HG03103 (cell line): ENCODE measurements around the gene CRB1.
"Not testable (repeated sequence)": the region's sequence is repeated elsewhere in the genome, so short reads cannot be mapped to it uniquely, and the experiment has no call there.

Experiments
- ATAC-seq: cut with Tn5 transposase; IDR thresholded peaks from one replicate; pipeline ENCODE4 v1.9.1; 2021; ENCODE audit warnings: low read depth; ENCODE audit not compliant: unreplicated experiment

CRB1 gene

DNA sequence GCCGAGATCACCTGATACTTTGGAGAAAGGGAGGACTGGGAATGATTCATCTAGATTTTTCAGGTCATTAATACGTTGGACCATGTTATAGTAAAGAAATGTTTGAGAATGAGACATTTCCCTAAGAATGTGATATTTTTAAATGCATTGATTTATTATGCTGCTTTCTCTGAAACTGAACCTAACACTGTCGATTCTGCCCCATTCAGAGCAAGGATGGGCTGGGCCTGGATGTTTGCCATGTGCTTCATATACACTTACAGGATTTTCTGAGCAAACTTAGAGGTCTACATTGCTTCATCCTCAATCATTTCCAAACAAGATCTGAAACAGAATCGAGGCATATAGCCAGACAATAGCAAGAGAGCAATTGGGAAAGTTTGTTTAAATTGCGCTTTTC, 183.3 kb downstream of the CRB1 start:
- ATAC-seq = no peak

DNA sequence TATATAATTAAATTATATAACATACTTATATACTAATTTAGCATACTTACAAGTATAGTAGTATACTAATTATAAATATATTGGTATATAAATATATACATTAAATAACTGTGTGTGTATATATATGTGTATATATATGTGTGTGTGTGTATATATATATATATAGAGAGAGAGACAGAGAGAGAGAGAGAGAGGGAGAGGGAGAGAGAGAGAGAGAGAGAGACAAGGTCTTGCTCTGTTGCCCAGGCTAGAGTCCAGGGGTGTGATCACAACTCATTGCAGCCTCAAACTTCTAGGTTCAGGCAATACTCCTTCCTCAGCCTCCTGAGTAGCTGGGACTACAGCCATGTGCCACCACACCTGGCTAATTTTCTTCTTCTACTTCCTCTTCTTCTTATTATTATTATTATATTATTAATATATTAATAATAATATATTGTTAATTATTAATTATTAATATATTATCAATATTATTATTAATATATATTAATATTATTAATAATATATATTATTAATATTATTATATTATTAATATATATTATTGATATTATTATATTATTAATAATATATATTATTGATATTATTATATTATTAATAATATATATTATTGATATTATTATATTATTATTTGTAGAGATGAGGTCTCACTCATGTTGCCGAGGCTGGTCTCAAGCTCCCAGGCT, 185.5 kb downstream of the CRB1 start:
- ATAC-seq = no peak

DNA sequence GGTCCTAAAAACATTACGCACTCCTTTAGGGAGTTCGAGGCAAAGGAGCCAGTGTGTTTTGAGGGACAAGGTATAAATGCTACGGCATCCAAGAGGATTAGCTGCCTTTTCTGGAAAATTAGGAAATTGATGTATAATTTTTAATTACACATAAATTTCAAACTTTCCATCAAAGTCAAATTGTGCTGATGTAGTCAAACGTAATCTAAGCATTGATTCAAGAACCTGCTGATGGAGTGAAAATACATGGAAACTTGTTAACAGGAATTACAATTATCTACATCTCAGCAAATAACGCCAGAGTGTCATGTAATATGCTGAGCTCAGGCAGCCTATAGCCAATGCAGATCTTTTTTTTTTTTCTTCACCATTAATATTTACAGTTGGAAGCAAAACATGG, 194.5 kb downstream of the CRB1 start:
- ATAC-seq = no peak

DNA sequence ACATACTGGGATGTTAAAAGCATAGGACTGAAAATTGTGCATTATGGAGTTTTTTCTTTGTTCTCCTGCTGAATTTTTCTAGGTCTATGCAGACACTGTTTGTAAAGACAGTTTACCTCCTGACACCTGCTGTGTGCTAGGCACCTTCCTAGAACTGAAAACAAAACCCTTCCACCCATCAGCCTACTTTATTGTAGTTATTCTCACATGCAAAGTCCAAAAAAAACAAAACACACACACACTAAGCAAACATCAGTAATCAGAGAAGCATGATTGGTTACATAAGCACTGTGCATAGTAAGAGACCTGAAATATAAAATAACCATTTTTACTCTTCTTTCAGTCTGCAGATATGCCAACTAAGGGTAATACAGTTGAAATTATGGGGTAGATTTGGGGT, 195.1 kb downstream of the CRB1 start:
- ATAC-seq = no peak

DNA sequence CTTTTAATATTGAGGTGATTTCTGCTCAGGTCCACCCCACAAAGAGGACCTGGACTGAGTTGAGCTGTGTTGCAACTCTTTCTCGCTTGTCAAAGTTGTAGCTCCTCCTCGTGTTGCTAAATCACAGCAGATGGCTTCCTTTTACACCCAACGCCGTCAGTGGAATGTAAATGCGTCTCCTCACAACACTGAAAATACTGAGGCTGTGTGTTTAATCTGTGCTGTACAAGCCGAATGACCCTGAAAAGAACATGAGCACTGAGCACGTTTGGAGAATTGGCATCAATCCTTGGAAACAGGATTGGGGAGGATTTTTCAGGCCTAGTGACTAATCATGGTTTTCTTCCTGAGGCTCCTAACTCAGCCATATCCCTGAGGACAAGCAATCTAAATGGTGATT, 196.0 kb downstream of the CRB1 start:
- no peak for ATAC-seq

DNA sequence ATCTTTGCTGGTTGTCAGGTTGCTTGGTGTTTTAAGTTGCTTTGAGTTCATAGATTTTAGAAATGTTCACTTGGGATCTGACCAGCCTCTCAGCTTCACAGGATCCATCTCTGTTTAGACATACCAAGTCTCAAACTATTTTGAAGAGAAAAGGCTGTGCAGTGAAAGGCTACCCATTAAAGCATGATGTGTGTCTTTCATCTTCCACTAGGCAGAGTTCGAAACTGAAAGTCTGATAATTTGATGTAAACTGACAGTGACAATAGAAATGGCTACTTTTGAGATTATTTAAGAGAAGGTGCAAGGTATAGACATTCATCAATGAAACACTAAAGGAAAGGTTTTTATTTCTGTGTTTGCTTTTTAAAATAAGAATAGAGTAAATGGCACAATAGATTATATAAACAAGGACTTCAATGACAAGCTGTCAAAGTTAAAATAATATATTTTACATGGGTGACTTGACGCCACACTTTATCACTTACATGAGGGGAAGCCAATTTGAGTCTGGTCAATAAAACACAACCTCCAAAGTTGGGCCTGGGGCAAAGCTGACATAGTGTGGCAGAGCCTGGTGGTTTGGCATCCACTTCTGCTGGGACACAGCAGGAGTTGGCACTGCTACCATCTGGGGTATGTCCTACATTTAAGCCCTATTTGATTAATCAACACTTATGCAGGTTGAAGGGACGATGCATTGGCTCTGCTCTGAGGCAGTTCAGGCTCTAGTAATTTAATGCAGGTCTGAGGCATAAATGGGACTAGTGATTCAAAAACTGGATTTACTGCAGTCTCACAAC, 197.7 kb downstream of the CRB1 start:
- ATAC-seq = no peak

DNA sequence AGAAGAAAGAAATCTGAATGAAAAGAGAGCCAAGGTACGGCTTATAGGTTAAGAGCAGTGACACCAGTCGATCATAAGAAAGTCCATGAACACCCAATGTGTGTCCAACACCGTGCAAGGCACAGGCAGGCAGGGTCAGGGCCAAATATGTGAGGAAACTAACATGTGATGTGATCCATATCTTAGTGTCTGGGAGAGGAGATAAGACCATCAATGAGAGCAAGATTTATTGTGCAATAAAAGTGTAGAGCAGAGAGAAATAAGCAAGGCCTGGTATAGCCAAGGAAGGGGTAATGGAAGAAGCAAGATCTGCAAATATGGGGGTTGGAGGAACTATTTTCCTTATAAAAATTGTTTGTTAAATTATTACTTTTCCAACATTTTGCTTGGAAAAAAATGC, 198.8 kb downstream of the CRB1 start:
- ATAC-seq = no peak

DNA sequence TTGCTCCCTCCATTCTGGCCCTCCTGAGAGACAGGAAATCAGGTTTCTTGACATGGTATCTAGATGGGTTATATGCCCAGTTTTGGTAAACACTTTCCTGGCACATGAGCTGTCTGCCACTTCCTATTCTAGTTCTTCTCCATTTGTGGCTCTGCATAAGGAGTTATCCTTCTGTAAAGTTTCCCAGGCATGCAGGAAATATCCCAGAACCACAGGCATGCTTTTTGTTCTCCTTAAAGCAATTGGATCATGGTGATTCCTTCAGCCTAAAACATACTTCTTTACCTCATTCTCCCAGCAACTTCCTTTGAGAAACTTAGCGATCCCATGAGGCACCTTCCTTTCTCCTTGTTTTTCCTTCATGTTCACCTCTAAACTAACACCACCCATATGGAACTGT, 199.8 kb downstream of the CRB1 start:
- ATAC-seq = no peak

DNA sequence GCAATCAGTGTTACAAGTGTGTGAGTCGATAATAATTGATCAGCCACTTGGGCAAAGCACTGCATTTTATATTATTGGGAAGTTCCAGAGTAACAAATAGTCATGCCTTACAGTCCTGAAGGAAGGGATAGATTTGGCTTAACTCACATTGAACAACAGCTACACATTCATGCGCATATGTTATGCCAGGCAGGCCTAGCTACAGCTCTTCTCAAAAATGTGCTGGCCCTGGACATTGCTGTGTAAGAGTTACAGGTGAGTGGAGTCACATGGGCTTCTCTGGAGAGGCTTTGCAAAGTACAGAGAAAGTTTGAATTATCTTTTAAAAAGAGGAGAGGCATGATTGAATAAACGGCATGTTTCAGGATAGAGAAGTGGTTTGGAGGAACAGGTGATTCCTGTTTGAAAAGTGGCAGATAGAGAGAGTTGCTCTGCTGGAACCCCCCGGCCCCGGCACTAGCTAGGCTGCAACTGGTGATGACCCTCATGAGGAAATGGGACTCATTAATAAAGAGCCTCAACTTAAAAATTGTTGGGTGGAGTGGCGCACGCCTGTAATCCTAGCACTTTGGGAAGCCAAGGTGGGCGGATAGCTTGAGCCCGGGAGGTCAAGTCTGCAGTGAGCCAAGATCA, 200.6 kb downstream of the CRB1 start:
- ATAC-seq = no peak

DNA sequence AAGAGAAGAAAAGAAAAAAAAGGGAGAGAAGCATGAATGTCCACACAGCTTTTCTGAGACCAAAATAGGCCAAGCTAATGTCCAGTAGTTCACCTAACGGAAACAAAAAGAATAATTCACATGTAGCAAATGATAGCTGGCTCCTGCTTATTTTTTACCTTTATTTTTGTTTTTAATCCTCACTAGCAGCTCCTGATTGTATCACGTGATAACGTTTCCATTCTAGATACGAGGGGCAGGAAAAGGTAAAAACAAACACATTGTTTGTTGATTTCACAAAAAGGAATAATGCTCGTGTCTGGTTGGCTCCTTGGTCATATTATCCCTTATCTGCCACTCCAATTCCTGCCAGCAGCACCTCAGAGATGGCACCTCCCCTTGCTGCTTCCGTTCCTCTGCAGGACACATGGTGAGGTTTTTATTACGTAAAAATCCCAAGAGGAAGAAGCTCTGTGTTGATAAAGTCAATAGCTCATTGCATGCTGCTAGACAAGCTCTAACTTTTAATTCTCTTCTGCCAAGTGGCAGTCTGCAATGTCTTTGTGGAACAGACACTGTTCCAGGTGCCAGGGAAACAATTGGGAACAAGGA, 201.7 kb downstream of the CRB1 start:
- no peak for ATAC-seq

DNA sequence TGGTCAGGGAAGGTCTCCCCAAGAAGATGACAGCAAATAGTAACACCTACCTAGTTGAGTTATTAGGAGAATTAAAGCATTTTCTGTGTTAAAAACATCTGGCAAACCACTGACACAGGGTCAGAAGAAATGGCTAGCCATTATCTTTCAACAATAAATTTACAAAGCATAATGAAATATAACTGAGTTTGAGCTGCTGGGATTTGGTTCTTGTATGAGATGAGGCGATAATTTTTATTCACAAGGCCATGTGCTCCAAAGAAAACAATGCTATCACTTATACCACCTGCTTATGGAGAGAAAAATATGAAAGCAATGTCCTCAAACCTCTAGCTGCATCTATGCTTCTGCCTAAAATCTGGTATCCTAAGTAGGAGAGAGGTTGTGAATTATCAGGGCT, 202.3 kb downstream of the CRB1 start:
- ATAC-seq = no peak

DNA sequence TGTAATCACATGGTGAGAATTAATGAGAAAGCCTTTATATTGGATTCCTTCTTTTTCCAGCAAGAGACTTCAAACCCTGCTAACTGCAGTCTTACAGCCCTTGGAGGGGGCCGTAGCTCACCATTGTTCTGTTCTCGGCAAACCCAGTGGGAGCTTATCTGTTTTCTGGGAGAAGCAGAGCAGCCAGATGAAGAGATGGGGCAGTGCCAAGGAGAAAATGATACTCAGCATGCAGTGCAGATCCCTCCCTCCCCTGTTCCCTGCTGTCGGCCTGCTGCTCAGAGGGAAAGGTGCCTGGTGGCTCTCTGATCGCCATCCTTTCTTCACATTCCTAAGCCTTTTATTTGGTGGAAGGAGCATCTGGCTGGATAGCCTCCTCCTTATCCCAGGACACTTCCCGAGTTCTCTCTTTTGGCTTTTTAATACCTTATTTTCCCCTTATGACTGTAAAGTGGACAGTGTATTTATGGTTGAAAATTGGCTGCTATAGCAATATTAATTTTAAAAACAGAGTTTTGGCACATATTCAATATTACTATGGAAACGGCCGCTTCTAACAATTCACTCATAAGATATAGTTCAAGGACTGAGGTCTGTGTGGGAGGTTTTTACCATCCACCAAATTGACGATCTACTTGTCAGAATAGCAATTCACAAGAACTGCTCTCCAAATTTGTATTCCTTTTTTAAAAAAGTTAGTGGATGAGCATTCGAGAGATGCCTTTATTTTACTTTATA, 203.4 kb downstream of the CRB1 start:
- no peak for ATAC-seq

DNA sequence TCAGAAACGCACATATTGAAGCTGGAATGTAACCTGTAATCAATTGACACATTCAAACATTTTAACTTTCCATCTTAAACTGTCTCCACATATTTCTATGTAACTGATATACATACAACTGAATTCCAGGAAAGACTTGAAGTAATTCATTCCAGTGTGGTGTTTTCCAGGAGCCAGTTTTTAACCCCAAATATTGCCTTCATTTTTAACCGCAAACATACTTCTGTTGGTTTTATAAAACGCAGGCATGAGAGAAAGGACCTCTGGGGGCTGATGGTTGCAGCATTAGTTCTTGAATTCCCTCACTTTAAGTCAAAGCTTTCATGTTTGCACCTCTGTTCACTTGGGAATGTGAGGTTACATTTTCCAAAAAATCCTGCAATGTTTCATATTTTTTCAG, 204.1 kb downstream of the CRB1 start:
- ATAC-seq = no peak

DNA sequence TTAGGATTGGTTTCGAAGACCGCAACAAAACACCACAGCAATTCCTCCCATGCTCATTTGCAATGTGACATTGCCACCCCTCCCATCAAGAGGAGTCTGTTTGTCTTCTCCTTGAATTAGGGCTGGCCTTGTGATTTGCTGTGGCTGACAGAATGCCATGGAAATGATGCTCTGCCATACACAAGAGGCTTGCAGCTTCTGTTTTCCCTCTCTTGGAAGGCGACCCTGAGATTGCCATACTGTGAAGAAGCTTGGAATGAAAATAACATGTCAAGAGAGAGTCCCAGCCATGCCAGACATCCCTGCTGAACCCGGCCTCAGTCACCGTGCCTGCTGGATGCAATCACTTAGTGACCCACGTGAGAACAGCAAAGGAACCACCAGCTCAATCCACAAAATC, 212.4 kb downstream of the CRB1 start:
- ATAC-seq = no peak

DNA sequence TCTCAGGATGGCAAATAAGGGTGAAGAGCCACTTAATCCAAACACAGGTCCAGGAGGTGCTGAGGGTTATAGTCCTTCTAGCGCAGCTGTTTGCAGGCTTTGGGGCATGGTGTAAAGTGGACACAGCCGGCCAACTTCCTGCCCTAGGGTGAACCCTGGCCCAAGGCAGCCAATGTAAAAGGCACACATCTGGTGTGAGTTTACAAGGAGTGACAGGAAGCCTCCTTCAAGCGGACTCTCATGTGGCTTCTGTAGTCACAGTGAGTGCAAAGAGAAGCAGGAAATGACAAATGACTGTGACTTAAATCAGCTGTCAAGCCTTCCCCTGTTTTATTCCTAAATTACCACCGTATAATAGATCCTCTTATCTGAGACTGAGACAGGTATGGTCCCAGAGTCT, 213.0 kb downstream of the CRB1 start:
- ATAC-seq = no peak

DNA sequence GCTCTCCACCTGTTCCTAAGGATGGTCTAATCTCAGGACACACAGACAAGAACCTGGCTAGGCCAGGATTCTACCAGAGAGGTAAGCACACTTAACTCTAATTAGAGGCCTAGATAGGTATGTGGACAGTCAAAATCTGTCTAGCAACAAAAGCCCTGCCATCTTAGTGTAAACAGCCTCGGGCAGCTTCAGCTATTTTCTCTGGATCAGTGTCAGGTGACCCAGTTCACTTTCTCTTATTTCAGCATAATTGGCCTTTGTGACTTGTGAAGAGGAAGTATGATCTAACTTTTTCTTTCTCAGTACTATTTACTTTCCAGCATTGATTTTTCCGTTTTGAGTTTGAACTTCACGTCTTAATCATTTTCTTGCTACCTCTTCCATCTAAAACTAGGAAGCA, 217.7 kb downstream of the CRB1 start:
- no peak for ATAC-seq

DNA sequence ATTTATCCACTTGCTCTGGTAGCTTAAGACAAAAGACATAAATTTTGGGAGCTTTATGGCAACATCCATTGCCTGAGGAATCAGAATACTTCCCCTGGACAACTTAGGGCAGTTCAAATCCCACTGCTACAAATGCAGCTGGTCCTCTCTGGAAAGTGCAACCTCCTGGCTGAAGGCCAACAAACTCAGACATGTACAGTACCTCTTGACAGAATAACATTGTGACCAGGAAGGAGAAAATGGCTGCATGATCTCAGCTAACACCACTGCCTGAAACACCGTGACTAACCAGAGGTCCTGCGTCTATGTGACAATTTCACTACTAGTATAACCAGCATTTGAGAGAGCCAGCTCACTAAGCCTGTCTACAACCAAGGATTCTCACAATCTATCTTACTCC, 218.9 kb downstream of the CRB1 start:
- ATAC-seq = no peak

DNA sequence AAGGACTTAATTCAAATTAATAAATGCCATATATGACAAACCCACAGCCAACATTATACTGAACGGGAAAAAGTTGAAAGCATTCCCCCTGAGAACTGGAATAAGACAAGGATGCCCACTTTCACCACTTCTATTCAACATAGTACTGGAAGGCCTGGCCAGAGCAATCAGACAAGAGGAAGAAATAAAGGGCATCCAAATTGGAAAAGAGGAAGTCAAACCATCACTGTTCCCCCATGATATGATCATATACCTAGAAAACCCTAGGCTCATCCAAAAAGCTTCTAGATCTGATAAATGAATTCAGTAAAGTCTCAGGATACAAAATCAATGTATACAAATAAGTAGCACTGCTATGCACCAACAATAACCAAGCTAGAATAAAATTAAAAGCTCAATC, 223.5 kb downstream of the CRB1 start:
- not testable (repeated sequence) for ATAC-seq

DNA sequence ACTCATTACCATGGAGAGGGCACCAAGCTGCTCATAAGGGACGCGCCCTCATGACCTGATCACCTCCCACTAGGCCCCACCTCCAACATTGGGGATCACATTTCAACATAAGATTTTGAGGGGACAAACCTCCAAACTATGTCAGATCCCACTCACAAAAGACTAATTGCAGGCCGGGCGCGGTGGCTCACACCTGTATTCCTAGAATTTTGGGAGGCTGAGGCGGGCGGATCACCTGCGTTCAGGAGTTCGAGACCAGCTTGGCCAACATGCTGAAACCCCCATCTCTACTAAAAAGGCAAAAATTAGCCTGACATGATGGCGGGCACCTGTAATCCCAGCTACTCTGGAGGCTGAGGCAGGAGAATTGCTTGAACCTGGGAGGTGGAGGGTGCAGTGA, 228.7 kb downstream of the CRB1 start:
- ATAC-seq = no peak

DNA sequence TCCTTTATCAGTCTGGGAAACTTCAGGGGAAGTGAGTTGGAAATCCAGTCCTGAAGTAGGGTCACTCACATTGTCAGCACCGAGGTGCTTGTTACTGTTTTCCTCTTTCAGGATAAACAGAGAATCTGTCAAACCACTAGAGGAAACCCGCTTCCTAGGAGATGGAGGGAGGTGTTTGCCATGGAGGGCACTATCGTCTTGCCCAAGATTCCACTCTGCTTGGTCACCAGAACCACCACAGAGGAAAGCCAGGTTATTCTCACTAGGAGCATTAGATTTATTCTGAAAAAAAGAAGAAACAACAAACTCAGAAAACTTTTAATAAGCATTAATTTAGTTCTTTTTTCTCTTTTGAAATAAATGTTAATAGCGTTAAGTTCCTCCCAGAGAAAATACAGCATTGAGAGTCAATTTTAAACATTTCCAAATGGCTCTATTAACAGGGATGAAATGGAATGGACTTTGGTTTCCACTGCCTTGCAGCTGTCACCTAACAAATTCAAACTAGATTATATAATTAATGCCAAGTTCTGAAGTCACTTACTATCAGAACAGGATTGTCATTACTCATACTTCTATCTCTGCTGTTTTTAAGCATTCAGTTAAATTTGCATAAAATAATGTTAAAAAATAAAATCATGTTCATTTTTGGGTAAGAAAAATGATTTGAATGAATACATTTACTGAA, 242.8 kb downstream of the CRB1 start:
- no peak for ATAC-seq
